Measurements from ENCODE around the gene BCAS3. TPM values are rescaled to one million over a fixed set of nuclear protein-coding genes. Genes with fewer than 3 reads are reported as not detected.
A peak's percentile ranks its signal among the peaks of the same experiment; 100 is the strongest.

The BCAS3 gene
- total and polyA plus RNA-seq, 4 donors, result 11.6 to 47.6 (median 27.4) TPM

DNA sequence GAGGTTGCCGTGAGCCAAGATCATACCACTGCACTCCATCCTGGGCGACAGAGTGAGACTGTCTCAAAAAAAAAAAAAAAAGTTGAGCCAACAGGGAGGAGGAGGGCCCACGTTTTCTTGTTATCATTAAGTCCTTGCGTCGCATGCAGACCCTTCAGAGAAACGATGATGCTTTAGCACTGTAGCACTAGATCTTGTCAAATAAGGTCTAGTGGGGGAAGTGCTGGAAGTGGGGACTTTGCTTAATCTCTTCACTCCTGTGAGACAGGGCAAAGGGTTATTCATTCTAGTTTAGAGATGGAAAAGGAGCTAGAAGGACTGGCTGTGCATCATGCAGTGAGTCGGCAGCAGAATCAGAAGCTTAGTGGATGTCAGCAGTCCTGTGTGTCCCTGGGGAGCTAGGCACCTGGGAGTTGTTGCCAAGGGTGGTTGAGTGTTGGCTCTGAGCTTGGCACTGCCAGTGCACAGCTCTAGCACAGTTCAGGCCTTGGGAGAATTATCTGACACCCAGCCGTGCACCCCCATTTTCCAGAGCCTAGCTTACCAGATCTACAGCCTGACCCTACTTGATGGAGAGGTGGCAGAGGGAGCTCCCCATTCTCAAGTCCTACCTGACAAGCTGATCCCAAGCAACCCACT is 688.5 kb downstream of the BCAS3 start:
- ATAC-seq (ENCODE audit: low FRiP score) (no peak), DNase-seq (no peak)
- Histone ChIP-seq H3K27me3 (ENCODE audit: control insufficient read depth in 1 of 2, insufficient read depth in 2 of 2, low read length in 1 of 2) (no peaks in the 10 kb centered on the region), H3K36me3 (ENCODE audit: control insufficient read depth in 1 of 2, insufficient read depth in 2 of 2, low read length in 1 of 2) (no peaks in the 10 kb centered on the region), H3K4me1 (ENCODE audit: control insufficient read depth in 1 of 2, insufficient read depth in 2 of 2, low read length in 2 of 2) (no peaks in the 10 kb centered on the region), H3K9me3 (ENCODE audit: control insufficient read depth, low read length) (no peaks in the 10 kb centered on the region), H3K4me3 (ENCODE audit: low read length in 2 of 2) (no peak overlapping the region), H3K27ac (ENCODE audit: low read depth in 1 of 2, low read length in 2 of 2) (no peak overlapping the region)
- WGBS, 2 donors, result 85 to 88% methylated on average over 8 of the region's 8 CpGs
- intact Hi-C loops (cut with DNase I), result no loop called here

- Histone ChIP-seq H3K4me1 (ENCODE audit: control insufficient read depth in 1 of 2, insufficient read depth in 2 of 2, low read length in 2 of 2) (no peaks in the 10 kb centered on the region), H3K27me3 (ENCODE audit: control insufficient read depth in 1 of 2, insufficient read depth in 2 of 2, low read length in 1 of 2) (no peaks in the 10 kb centered on the region), H3K9me3 (ENCODE audit: control insufficient read depth, low read length) (no peaks in the 10 kb centered on the region), H3K27ac (ENCODE audit: low read depth in 1 of 2, low read length in 2 of 2) (no peak overlapping the region), H3K4me3 (ENCODE audit: low read length in 2 of 2) (no peak overlapping the region), H3K36me3 (ENCODE audit: control insufficient read depth in 1 of 2, insufficient read depth in 2 of 2, low read length in 1 of 2) (no peaks in the 10 kb centered on the region)
- intact Hi-C loops (cut with DNase I), result no loop called here
- WGBS, 2 donors, result 87 to 88% methylated on average over 19 of the region's 19 CpGs
- ATAC-seq (ENCODE audit: low FRiP score) (no peak), DNase-seq (no peak)
Observed at GRCh38 chr17:61366715-61367413, 689.2 kb downstream of the BCAS3 start.

GRCh38 chr17:61368049-61368831 is 690.6 kb downstream of the BCAS3 start:
- intact Hi-C loops (cut with DNase I), result no loop called here
- H3K27ac ChIP-seq (ENCODE audit: low read depth in 1 of 2, low read length in 2 of 2), result no peak overlapping the region
- 95 to 96% methylated on average over 27 of the region's 27 CpGs for WGBS, 2 donors

GRCh38 chr17:61368832-61369450 is 691.3 kb downstream of the BCAS3 start:
- Histone ChIP-seq H3K27ac (ENCODE audit: low read depth in 1 of 2, low read length in 2 of 2) (no peak overlapping the region), H3K36me3 (ENCODE audit: control insufficient read depth in 1 of 2, insufficient read depth in 2 of 2, low read length in 1 of 2) (no peaks in the 10 kb centered on the region), H3K4me1 (ENCODE audit: control insufficient read depth in 1 of 2, insufficient read depth in 2 of 2, low read length in 2 of 2) (no peaks in the 10 kb centered on the region), H3K9me3 (ENCODE audit: control insufficient read depth, low read length) (no peaks in the 10 kb centered on the region), H3K4me3 (ENCODE audit: low read length in 2 of 2) (no peak overlapping the region), H3K27me3 (ENCODE audit: control insufficient read depth in 1 of 2, insufficient read depth in 2 of 2, low read length in 1 of 2) (no peaks in the 10 kb centered on the region)
- DNase-seq (no peak), ATAC-seq (ENCODE audit: low FRiP score) (no peak)
- 92 to 96% methylated on average over 7 of the region's 7 CpGs for WGBS, 2 donors
- intact Hi-C loops (cut with DNase I), result no loop called here

More at GRCh38 chr17:61368049-61368831, 690.6 kb downstream of the BCAS3 start:
- no peaks in the 10 kb centered on the region for H3K27me3 ChIP-seq (ENCODE audit: control insufficient read depth in 1 of 2, insufficient read depth in 2 of 2, low read length in 1 of 2)
- H3K36me3 ChIP-seq (ENCODE audit: control insufficient read depth in 1 of 2, insufficient read depth in 2 of 2, low read length in 1 of 2), result no peaks in the 10 kb centered on the region
- H3K4me1 ChIP-seq (ENCODE audit: control insufficient read depth in 1 of 2, insufficient read depth in 2 of 2, low read length in 2 of 2), result no peaks in the 10 kb centered on the region
- H3K4me3 ChIP-seq (ENCODE audit: low read length in 2 of 2), result no peak overlapping the region
- no peaks in the 10 kb centered on the region for H3K9me3 ChIP-seq (ENCODE audit: control insufficient read depth, low read length)
- no peak for DNase-seq
- no peak for ATAC-seq (ENCODE audit: low FRiP score)

GRCh38 chr17:61369751-61370150 is 692.1 kb downstream of the BCAS3 start:
- WGBS, 2 donors, result 94 to 96% methylated on average over 10 of the region's 10 CpGs
- Histone ChIP-seq H3K27me3 (ENCODE audit: control insufficient read depth in 1 of 2, insufficient read depth in 2 of 2, low read length in 1 of 2) (no peaks in the 10 kb centered on the region), H3K9me3 (ENCODE audit: control insufficient read depth, low read length) (no peaks in the 10 kb centered on the region), H3K36me3 (ENCODE audit: control insufficient read depth in 1 of 2, insufficient read depth in 2 of 2, low read length in 1 of 2) (no peaks in the 10 kb centered on the region), H3K4me3 (ENCODE audit: low read length in 2 of 2) (no peak overlapping the region), H3K4me1 (ENCODE audit: control insufficient read depth in 1 of 2, insufficient read depth in 2 of 2, low read length in 2 of 2) (no peaks in the 10 kb centered on the region), H3K27ac (ENCODE audit: low read depth in 1 of 2, low read length in 2 of 2) (no peak overlapping the region)
- no peak for DNase-seq
- no peak for ATAC-seq (ENCODE audit: low FRiP score)
- intact Hi-C loops (cut with DNase I), result no loop called here

DNA sequence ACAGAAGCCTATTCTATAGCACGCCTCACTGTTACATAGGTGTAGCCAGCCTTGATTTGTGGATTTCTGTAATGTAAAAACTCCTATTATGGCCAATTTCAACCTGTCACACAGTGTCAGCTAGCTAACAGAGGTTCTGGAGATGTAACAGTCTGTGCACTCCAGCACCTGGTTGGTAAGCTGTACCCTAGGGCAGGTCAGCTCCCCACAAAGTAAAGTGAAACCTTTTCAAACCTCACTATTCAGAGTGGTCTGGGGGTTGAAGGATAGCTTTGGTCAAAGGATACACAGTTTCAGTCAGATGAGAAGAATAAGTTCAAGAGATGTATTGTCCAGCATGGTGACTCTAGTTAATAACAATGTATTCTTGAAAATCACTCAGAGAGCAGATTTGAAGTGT is 693.5 kb downstream of the BCAS3 start:
- WGBS, 2 donors, result 94 to 97% methylated on average over 1 of the region's 1 CpG
- Histone ChIP-seq H3K27ac (ENCODE audit: low read depth in 1 of 2, low read length in 2 of 2) (no peak overlapping the region), H3K27me3 (ENCODE audit: control insufficient read depth in 1 of 2, insufficient read depth in 2 of 2, low read length in 1 of 2) (no peaks in the 10 kb centered on the region), H3K4me1 (ENCODE audit: control insufficient read depth in 1 of 2, insufficient read depth in 2 of 2, low read length in 2 of 2) (no peaks in the 10 kb centered on the region), H3K4me3 (ENCODE audit: low read length in 2 of 2) (no peak overlapping the region), H3K9me3 (ENCODE audit: control insufficient read depth, low read length) (no peaks in the 10 kb centered on the region), H3K36me3 (ENCODE audit: control insufficient read depth in 1 of 2, insufficient read depth in 2 of 2, low read length in 1 of 2) (no peaks in the 10 kb centered on the region)
- ATAC-seq (ENCODE audit: low FRiP score) (no peak), DNase-seq (no peak)
- intact Hi-C loops (cut with DNase I), result no loop called here

GRCh38 chr17:61371606-61372005 is 694.0 kb downstream of the BCAS3 start:
- no peaks in the 10 kb centered on the region for H3K4me1 ChIP-seq (ENCODE audit: control insufficient read depth in 1 of 2, insufficient read depth in 2 of 2, low read length in 2 of 2)
- WGBS, 2 donors, result 95 to 96% methylated on average over 8 of the region's 8 CpGs
- ATAC-seq (ENCODE audit: low FRiP score), result no peak
- intact Hi-C loops (cut with DNase I), result no loop called here
- no peak for DNase-seq
- no peaks in the 10 kb centered on the region for H3K36me3 ChIP-seq (ENCODE audit: control insufficient read depth in 1 of 2, insufficient read depth in 2 of 2, low read length in 1 of 2)
- H3K9me3 ChIP-seq (ENCODE audit: control insufficient read depth, low read length), result no peaks in the 10 kb centered on the region
- no peak overlapping the region for H3K27ac ChIP-seq (ENCODE audit: low read depth in 1 of 2, low read length in 2 of 2)
- no peaks in the 10 kb centered on the region for H3K27me3 ChIP-seq (ENCODE audit: control insufficient read depth in 1 of 2, insufficient read depth in 2 of 2, low read length in 1 of 2)
- no peak overlapping the region for H3K4me3 ChIP-seq (ENCODE audit: low read length in 2 of 2)

GRCh38 chr17:61372436-61372835 is 694.8 kb downstream of the BCAS3 start:
- ATAC-seq (ENCODE audit: low FRiP score) (no peak), DNase-seq (peak in 1 of 2 donors; percentile 39)
- intact Hi-C loops (cut with DNase I), result no loop called here
- 79 to 81% methylated on average over 9 of the region's 9 CpGs for WGBS, 2 donors
- Histone ChIP-seq H3K36me3 (ENCODE audit: control insufficient read depth in 1 of 2, insufficient read depth in 2 of 2, low read length in 1 of 2) (no peaks in the 10 kb centered on the region), H3K9me3 (ENCODE audit: control insufficient read depth, low read length) (no peaks in the 10 kb centered on the region), H3K4me1 (ENCODE audit: control insufficient read depth in 1 of 2, insufficient read depth in 2 of 2, low read length in 2 of 2) (no peaks in the 10 kb centered on the region), H3K27ac (ENCODE audit: low read depth in 1 of 2, low read length in 2 of 2) (no peak overlapping the region), H3K4me3 (ENCODE audit: low read length in 2 of 2) (no peak overlapping the region), H3K27me3 (ENCODE audit: control insufficient read depth in 1 of 2, insufficient read depth in 2 of 2, low read length in 1 of 2) (no peaks in the 10 kb centered on the region)
